Fibroblast of skin of scalp (primary cell): ENCODE results near the gene NECAB2. TPM values are rescaled to one million over a fixed set of nuclear protein-coding genes. Genes with fewer than 3 reads are reported as not detected.

ENCODE experiments used
- DNase-seq: peaks from one replicate; pipeline ENCODE4 v3.0.0-alpha.2; 2013
- polyA plus RNA-seq, 2 experiments: library from polyadenylated mRNA; unstranded; fragments of 120-200 nt; gene quantifications; one replicate each; pipeline ENCODE4 v1.2.1, GENCODE V29; 2013; ENCODE audit not compliant: insufficient read length in 2 of 2

NECAB2 gene
- 0.26 TPM for polyA plus RNA-seq (2013, experiment 1 of 2; ENCODE audit: insufficient read length)
- 0.60 TPM for polyA plus RNA-seq (2013, experiment 2 of 2; ENCODE audit: insufficient read length)

DNA sequence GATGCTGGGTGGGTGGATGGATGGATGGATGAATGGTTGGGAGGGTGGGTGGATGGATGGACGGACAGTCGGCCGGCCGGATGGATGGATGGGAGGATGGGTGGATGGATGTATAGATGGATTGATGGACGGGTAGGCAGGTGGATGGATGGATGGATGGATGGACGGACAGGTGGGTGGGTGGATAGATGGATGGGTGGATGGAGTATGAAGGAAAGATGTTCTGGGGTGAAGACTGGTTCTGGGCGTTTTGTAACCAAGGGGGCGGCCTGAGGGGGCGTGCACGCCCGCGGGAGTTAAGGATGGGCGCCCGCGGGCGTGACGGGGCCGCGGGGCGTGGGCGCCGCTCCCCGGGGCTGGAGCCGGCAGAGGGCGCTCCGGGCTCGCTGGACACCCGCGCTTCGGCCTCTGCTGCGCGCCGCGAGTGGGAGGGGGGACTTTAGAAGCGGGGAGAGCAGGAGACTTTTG, at the start of gene NECAB2:
Gene NECAB2 (plus strand): TSS at position 407 of the 468 bp plus-strand sequence. CDS start 405 bp downstream, outside the sequence.
- peak; percentile 29 for DNase-seq

DNA sequence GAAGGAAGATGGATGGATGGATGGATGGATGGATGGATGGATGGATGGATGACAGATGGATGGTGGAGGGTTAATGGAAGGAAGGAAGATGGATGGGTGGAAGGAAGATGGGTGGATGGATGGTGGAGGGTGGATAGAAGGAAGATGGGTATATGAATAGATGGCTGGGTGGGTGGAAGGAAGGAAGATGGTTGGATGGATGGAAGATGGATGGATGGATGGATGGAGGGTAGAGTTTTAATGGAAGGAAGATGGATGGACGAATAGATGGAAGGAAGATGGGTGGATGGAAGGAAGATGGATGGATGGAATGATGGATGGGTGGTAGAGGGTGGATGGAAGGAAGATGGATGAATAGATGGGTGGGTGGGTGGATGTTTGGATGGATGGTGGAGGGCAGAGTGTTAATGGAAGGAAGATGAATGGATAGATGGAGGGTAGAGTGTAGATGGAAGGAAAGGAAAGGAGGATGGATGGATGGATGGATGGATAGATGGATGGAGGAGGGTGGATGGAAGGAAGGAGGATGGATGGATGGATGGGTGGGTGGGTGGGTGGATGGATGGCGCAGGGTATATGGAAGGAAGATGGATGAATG, 47.1 kb upstream of the NECAB2 start:
- no peak for DNase-seq

- no peak for DNase-seq
Observed at GRCh38 chr16:83923581-83924365, 44.3 kb upstream of the NECAB2 start.

DNA sequence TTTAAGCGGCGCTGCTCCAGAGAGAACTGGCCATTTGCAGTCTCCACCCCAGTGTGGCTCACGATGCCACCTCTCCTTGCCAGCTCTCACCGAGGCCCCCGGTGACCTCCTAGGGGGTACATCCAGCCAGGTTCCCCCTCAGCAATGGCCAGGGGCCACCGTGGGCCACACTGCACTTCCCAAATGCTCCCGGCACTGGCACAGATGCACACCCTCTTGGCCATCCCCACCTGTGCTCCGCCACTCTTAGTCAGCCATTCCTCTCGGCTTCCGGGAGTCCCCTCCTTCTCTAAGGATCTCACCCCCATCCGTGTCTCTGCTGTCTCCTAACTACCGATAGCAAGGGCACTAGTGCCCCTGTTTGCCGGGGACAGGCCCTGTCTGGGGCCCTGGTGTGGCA, 43.4 kb upstream of the NECAB2 start:
- no peak for DNase-seq

DNA sequence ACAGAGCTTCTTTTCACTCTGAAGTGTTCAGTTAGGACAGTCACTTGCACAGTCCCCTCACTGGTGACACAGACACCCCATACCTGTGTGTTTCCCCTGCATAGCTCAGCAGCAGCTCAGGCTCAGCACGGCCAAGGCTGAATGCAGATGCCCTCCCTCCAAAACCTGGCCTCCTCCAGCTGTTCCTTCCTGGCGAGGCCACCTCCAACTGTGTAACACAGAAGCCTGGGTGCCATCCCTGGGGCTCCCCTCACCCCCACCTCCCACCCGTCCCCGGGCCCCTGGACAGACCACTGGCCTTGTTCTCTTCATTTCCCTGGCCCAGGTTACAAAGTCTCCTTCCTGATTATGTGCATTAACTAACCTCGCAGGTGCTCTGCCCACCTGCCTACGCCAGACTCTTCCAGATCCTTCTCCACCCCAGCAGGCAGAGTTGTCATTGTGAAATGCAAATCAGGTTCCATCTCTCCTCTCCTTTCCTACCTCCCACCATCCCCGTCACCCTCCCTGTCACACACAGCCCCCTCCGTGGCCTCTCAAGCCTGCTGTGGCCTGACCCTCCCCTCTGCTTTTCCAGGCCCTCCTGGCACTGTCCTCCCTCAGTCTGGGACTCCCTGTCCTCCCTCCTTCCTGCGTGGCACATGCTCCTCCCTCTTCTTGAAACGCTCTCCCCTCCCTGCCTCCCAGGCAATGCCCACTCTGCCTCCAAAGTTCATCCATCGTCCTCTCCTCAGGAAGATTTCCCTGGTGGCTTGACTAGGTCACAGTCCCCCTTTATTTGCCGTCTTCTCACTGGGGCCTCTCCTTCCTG, 42.7 kb upstream of the NECAB2 start:
- no peak for DNase-seq

GRCh38 chr16:83925957-83926725, 41.9 kb upstream of the NECAB2 start:
- DNase-seq, result no peak

DNA sequence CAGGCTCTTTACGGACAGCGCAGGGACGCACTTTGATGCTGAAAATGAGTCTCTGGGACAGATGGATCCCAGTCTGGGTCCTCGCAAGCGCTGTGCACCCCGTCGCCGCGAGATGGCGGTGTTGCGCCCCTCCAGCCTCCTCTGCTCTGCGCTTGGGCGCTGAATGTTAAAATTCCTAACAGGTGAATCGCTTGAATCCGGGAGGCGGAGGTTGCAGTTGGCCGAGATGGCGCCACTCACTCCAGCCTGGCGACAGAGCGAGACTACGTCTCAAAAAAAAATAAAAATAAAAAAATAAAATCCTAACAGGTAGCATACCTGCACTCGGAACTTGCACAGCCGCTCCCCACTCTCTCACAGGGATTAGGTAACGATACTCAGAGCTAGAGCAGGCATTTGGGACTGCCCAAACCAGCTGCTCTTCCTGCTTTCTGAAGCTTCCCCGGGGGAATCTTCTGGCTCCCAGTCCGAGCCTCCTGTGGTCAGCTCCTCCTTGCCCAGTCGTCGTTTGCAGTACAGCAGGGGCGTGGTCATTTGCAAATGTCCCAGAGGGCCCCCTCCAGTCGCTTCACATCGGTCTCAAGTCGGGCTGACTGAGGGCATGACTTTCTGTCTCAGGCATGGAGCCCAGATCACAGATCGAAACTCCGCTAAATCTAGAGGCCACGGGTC, 41.2 kb upstream of the NECAB2 start:
- DNase-seq, result peak; percentile 63

- DNase-seq, result no peak
Observed at GRCh38 chr16:83928341-83929055, 39.5 kb upstream of the NECAB2 start.

GRCh38 chr16:83929811-83930555, 38.1 kb upstream of the NECAB2 start:
- DNase-seq, result no peak

- no peak for DNase-seq
Observed at GRCh38 chr16:83930730-83931500, 37.1 kb upstream of the NECAB2 start.

DNA sequence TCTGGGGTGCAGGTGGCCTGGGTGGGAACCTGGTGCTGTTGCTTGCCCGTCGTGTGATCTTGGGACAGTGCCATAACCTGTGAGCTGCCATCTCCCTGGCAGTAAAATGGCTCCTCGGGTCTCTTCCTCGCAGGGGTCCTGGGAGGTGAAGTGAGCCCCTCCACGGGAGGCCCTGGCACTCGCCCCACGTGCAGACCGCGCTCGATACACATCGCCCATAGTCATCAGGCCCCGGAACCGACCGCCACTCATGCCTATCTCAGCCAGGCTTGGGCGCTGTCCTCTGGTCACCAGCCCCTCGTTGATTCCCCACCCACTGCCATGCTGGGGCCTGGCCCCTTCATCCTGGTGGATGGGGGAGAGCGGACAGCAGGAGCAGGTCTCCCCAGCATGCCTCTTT, 36.5 kb upstream of the NECAB2 start:
- no peak for DNase-seq

DNA sequence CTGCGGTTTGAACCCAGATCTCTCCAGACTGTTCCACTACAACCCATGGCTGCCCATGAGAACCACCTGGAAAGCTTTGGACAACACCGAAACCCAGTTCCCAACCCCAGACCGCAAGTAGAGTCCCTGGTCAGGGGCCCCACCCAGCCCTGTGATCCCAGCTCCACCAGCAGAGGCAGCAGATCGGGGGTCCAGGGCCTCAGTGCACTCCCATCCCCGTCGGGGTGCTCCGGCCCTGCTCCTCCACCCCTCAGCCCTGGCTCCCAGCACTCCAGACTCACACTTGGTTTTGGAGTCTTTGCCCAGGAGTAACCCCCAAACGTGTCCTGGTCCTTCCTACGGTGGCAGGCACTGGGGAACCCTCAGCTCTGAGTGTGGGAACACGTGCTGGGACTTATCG, 35.7 kb upstream of the NECAB2 start:
- no peak for DNase-seq

DNA sequence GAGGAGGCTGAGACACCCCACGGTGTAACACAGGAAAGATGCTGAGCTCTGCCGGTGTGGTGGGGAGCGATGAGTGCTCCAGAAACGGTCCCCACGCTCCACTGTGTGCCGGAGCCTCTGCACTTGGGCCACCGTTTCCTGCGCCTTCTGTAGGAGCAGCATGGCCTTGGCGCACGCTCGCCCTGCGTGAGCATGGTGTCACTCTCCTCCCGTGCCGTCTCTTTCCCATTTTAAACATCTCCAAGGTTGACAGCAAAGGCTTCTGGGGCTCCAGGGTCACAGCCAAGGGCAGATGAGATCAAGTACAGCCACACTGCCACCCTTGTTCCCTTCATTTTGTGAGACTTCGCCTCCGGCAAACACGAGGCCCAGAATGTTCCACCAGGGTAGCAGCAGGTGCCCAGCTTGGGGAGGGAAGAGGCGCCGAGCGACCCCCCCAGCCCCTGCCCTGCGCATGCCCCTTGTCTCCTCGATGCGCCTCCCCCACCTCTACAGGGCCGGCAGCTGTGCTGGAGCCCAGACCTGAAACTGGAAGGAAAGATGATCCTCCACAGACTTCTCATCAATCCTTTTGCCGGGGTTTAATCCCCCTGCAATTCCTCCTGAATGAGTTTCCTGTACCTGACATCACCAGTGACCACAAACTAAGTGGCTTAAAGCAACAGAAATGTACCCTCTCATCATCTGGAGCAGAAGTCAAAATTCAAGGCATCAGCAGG, 34.9 kb upstream of the NECAB2 start:
- DNase-seq, result no peak

- DNase-seq, result no peak
Observed at GRCh38 chr16:83933885-83934683, 34.0 kb upstream of the NECAB2 start.

GRCh38 chr16:83934684-83934977, 33.4 kb upstream of the NECAB2 start:
- no peak for DNase-seq

GRCh38 chr16:83935005-83935857, 32.8 kb upstream of the NECAB2 start:
- DNase-seq, result no peak

DNA sequence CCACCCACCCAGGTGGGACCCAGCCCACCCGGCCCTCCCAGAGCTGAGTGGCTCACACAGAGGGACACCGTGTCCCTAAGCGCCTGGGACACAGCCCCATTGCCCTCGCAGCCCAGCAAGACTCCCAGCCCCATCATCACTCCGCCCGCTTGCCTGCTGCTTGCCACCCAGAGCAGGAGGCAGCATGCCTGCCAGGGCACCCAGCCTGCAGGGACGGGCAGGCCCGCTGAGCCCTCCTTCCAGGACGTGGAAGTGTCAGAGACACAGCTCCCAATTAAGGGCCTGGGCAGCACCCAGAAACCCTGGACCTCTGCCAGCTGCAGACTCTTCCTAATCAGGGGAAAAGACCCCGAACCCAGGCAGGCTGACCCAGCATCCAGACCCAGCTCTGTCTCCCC, 32.2 kb upstream of the NECAB2 start:
- DNase-seq, result no peak
